Omental fat pad (tissue), 4 donors: ENCODE results near the gene ASPHD2. TPM values are rescaled to one million over a fixed set of nuclear protein-coding genes. Genes with fewer than 3 reads are reported as not detected.

Source experiments
- ATAC-seq: fragments of 150-250 bp; one replicate; pipeline ENCODE4 v1.9.1; 2016; ENCODE audit warnings: mild to moderate bottlenecking, moderate library complexity; ENCODE audit not compliant: low FRiP score
- DNase-seq: peaks from one replicate; pipeline ENCODE4 v3.0.0-alpha.2; 2019; ENCODE audit warnings: low spot score
- CTCF ChIP-seq, 3 donors: fragments of 450-650 bp; IDR thresholded peaks; one replicate each; pipeline ENCODE4 v1.5.1; 2016 to 2017; ENCODE audit warnings: antibody characterized with exemption in 3 of 3, mild to moderate bottlenecking in 3 of 3, moderate library complexity in 2 of 3
- total RNA-seq, 4 donors: library from RNA; depleted of rRNA; stranded (reverse); fragments of >200 nt; gene quantifications; one replicate each; pipeline ENCODE4 v1.1.0, GENCODE V29; 2016

Gene ASPHD2
- total RNA-seq, 4 donors from 2014 or later, result 0.32 to 2.0 (median 0.95) TPM

GRCh38 chr22:26453812-26454500, 24.9 kb downstream of the ASPHD2 start:
- TF ChIP-seq CTCF (IDR thresholded peaks at IDR 0.05), result no peak
- ATAC-seq, result no peak

GRCh38 chr22:26457661-26458272, 28.7 kb downstream of the ASPHD2 start:
- DNase-seq, result no peak
- no peak for ATAC-seq
- TF ChIP-seq CTCF (IDR thresholded peaks at IDR 0.05), result no peak

More at GRCh38 chr22:26453812-26454500, 24.9 kb downstream of the ASPHD2 start:
- DNase-seq, result no peak

GRCh38 chr22:26460202-26460601, 31.1 kb downstream of the ASPHD2 start:
- no peak for DNase-seq
- ATAC-seq, result no peak
- no peak for TF ChIP-seq CTCF (IDR thresholded peaks at IDR 0.05)

GRCh38 chr22:26461188-26461810, 32.2 kb downstream of the ASPHD2 start:
- DNase-seq, result peak; percentile 71
- peak; percentile 56 for ATAC-seq
- peak in 1 of 3 donors; percentile 37 for TF ChIP-seq CTCF (IDR thresholded peaks at IDR 0.05)

DNA sequence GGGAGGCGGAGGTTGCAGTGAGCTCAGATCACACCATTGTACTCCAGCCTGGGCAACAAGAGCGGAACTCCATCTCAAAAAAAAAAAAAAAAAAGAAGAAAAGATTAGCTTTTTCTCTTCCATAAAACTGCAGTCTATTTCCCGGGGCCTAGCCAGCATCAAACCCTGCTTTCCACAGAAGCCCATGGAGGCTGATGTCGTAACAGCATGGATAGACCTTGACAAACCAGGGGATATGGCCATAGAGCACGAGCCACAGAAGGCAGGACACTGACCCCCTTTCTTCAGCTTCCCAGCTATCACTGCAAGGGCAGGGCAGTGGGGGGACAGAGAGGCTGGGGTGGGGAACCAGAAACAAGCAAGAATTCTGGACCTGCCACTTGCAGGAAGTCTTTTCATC, 33.0 kb downstream of the ASPHD2 start:
- TF ChIP-seq CTCF (IDR thresholded peaks at IDR 0.05), result no peak
- DNase-seq (no peak), ATAC-seq (no peak)

DNA sequence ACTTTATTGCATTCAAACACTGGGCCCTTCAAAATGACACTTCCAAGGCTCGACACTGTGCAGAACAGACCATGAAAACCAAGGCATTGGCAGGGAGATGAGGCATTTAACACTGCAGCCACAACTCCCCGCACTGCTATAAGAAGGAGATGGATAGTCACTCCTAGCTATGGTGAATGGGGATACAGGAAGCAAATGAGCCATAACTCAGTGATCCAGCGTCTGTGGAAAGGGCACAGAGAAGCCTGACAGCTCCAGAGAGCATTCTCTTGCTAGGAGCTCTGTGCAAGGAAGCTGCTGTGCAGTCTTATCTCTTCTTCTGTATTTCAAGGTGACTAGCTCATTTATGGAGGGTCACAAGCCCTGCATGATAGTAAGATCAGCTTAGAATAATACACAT, 33.6 kb downstream of the ASPHD2 start:
- DNase-seq, result no peak
- TF ChIP-seq CTCF (IDR thresholded peaks at IDR 0.05), result no peak
- no peak for ATAC-seq
